Keratinocyte (primary cell): ENCODE results near the gene PPP2R5B. TPM values are rescaled to one million over a fixed set of nuclear protein-coding genes. Genes with fewer than 3 reads are reported as not detected.

Experiments
- DNase-seq: peaks from one replicate; pipeline ENCODE4 v3.0.0-alpha.2; 2011; ENCODE audit warnings: low read depth, missing footprints, low spot score
- FAIRE-seq: peaks from 2 replicates; lab custom pipeline; 2011; peaks lifted over from hg19 to GRCh38; lab: Jason Lieb, UNC
- H2AFZ ChIP-seq: 2 replicates; pipeline ENCODE4 v1.6.0; 2012; ENCODE audit warnings: low read length, control low read depth, inconsistent platforms; ENCODE audit not compliant: control insufficient read depth
- H3K27ac ChIP-seq: 2 replicates; pipeline ENCODE4 v1.5.1; 2011; ENCODE audit warnings: low read length; ENCODE audit not compliant: control insufficient read depth, insufficient read depth
- H3K27me3 ChIP-seq: 3 replicates; pipeline ENCODE4 v1.6.0; 2011; ENCODE audit warnings: low read length; ENCODE audit not compliant: control insufficient read depth, insufficient read depth; ENCODE audit errors: extremely low read depth
- H3K36me3 ChIP-seq, 2 experiments: 2 replicates in 1 of 2; 3 replicates in 1 of 2; pipeline ENCODE4 v1.5.1; 2011; ENCODE audit warnings: low read length in 2 of 2, mild to moderate bottlenecking in 1 of 2; ENCODE audit not compliant: control insufficient read depth in 2 of 2, insufficient read depth in 2 of 2; ENCODE audit errors: extremely low read depth in 1 of 2
- H3K4me1 ChIP-seq: 3 replicates; pipeline ENCODE4 v1.5.1; 2011; ENCODE audit warnings: low read length; ENCODE audit not compliant: control insufficient read depth, insufficient read depth; ENCODE audit errors: extremely low read depth
- H3K4me2 ChIP-seq: 3 replicates; pipeline ENCODE4 v1.6.0; 2011; ENCODE audit warnings: low read depth, low read length; ENCODE audit not compliant: control insufficient read depth, insufficient read depth; ENCODE audit errors: extremely low read depth
- H3K4me3 ChIP-seq, 3 experiments: fragments of 200-600 bp in 1 of 3; sonication (generic) in 1 of 3; 2 replicates in 2 of 3; 3 replicates in 1 of 3; pipeline ENCODE4 v1.5.1; 2011 to 2016; ENCODE audit warnings: low read length in 3 of 3, mild to moderate bottlenecking in 3 of 3, control low read depth in 2 of 3, inconsistent platforms in 1 of 3, low read depth in 1 of 3, mixed read lengths in 1 of 3, mixed run types in 1 of 3, moderate library complexity in 1 of 3; ENCODE audit not compliant: control insufficient read depth in 2 of 3, insufficient read depth in 2 of 3; ENCODE audit errors: extremely low read depth in 1 of 3
- H3K79me2 ChIP-seq: 2 replicates; pipeline ENCODE4 v1.6.0; 2012; ENCODE audit warnings: low read length; ENCODE audit not compliant: control insufficient read depth, insufficient read depth
- H3K9ac ChIP-seq: 3 replicates; pipeline ENCODE4 v1.6.0; 2011; ENCODE audit warnings: low read length; ENCODE audit not compliant: control insufficient read depth, insufficient read depth; ENCODE audit errors: extremely low read depth
- H3K9me1 ChIP-seq: 3 replicates; pipeline ENCODE4 v1.6.0; 2011; ENCODE audit warnings: low read length; ENCODE audit not compliant: control insufficient read depth, insufficient read depth; ENCODE audit errors: extremely low read depth
- H3K9me3 ChIP-seq: 2 replicates; pipeline ENCODE4 v1.5.1; 2012; ENCODE audit warnings: low read depth, low read length; ENCODE audit not compliant: control insufficient read depth
- H4K20me1 ChIP-seq: 3 replicates; pipeline ENCODE4 v1.6.0; 2011; ENCODE audit warnings: low read length; ENCODE audit not compliant: control insufficient read depth, insufficient read depth; ENCODE audit errors: extremely low read depth
- CTCF ChIP-seq, 3 experiments: IDR thresholded peaks in 1 of 3; conservative IDR thresholded peaks in 1 of 3; optimal IDR thresholded peaks in 1 of 3; 2 replicates in 2 of 3; 3 replicates in 1 of 3; pipeline versions ENCODE3 to v1.5.1; 2011; ENCODE audit warnings: low read length in 3 of 3, mild to moderate bottlenecking in 3 of 3, moderate library complexity in 2 of 3, control low read depth in 1 of 3, inconsistent platforms in 1 of 3; ENCODE audit not compliant: insufficient read depth in 2 of 3; ENCODE audit errors: extremely low read depth in 1 of 3
- EZH2 ChIP-seq: IDR thresholded peaks from one replicate; pipeline ENCODE4 v1.6.1; 2012; ENCODE audit warnings: inconsistent platforms, mild to moderate bottlenecking, low read length, moderate library complexity
- dilution Hi-C: fragments of 300-500 bp; cut with MboI; formaldehyde crosslinking; loops from one replicate; pipeline ENCODE4 v1.7.0; 2020; ENCODE audit warnings: low sequenced_read_pairs; ENCODE audit not compliant: extremely low pct_ligation_motif_present
- polyA plus RNA-seq, 5 experiments: library from polyadenylated mRNA; depleted of rRNA in 3 of 5; stranded (reverse) in 3 of 5; stranded (forward) in 1 of 5; unstranded in 1 of 5; fragments of >200 nt; gene quantifications; 1 replicate in 1 of 5; 2 replicates in 3 of 5; 3 replicates in 1 of 5; pipeline versions ENCODE4 v1.2.1 to v1.2.3, GENCODE V29; 2011 to 2012; ENCODE audit warnings: missing spikeins in 2 of 5, low read depth in 1 of 5, low replicate concordance in 1 of 5

Gene PPP2R5B
- polyA plus RNA-seq, 1 donor (not counting 4 experiments of a cell fraction or from before 2014, with no cell fraction given): 16.4 TPM

- Histone ChIP-seq H3K9me1 (no peaks in the 10 kb centered on the region), H3K4me1 (no peaks in the 10 kb centered on the region), H3K79me2 (no peaks in the 10 kb centered on the region), H3K4me2 (no peak overlapping the region), H3K9me3 (no peaks in the 10 kb centered on the region), H2AFZ (no peak overlapping the region), H4K20me1 (no peaks in the 10 kb centered on the region), H3K36me3 (no peaks in the 10 kb centered on the region), H3K4me3 (no peak overlapping the region), H3K27ac (no peak overlapping the region), H3K9ac (no peak overlapping the region), H3K27me3 (no peaks in the 10 kb centered on the region)
- dilution Hi-C loops: no loop called here
- no peak for TF ChIP-seq EZH2
- TF ChIP-seq CTCF (optimal IDR thresholded peaks at IDR 0.05 in 1 of 3, IDR thresholded peaks at IDR 0.05 in 1 of 3, conservative IDR thresholded peaks at IDR 0.05 in 1 of 3; ENCODE audit: extremely low read depth in 1 of 3, insufficient read depth in 2 of 3, low read length in 3 of 3): no peak
- DNase-seq (no peak), FAIRE-seq (no peak)
These were observed 27.0 kb downstream of the PPP2R5B start for GRCh38 chr11:64951529-64951928.

DNA sequence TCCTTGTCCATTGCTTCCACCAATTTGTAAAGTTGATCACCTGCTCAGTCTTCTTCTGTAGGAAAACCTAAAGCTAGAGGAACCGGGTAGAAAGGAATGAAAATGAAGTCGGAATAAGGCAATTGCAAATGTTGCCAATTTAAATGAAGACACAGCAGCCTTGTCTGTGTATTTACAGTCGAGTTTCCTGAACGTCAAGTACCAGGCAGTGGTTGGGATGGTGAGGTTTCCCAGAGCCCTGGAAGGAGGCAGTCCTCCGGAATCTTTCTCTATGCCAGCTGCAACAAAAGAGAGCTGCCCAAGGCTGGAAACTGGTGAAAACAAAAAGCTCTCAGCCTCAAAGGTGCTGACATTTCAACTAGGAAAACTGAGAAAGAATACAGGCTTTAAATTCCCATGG, 29.7 kb downstream of the PPP2R5B start:
- no peak for FAIRE-seq
- H2AFZ ChIP-seq: no peak overlapping the region
- no peak overlapping the region for H3K27ac ChIP-seq
- TF ChIP-seq EZH2: no peak
- no peak for TF ChIP-seq CTCF (optimal IDR thresholded peaks at IDR 0.05 in 1 of 3, IDR thresholded peaks at IDR 0.05 in 1 of 3, conservative IDR thresholded peaks at IDR 0.05 in 1 of 3; ENCODE audit: extremely low read depth in 1 of 3, insufficient read depth in 2 of 3, low read length in 3 of 3)
- H3K4me2 ChIP-seq: no peak overlapping the region
- no peaks in the 10 kb centered on the region for H3K27me3 ChIP-seq
- H3K9me3 ChIP-seq: no peaks in the 10 kb centered on the region
- peaks cover 1% of the 10 kb centered on the region for H3K4me1 ChIP-seq
- no peak for DNase-seq
- dilution Hi-C loops: no loop called here
- H3K36me3 ChIP-seq: no peaks in the 10 kb centered on the region
- H3K9me1 ChIP-seq: no peaks in the 10 kb centered on the region
- no peaks in the 10 kb centered on the region for H4K20me1 ChIP-seq
- H3K79me2 ChIP-seq: no peaks in the 10 kb centered on the region
- H3K4me3 ChIP-seq: no peak overlapping the region
- H3K9ac ChIP-seq: no peak overlapping the region
